HL-60/S4 treated with phorbol 12-myristate 13-acetate at 8.2 ng/mL for 4 days and 3 days (cell line): ENCODE measurements around the gene DDX25.

Experiments used
- in situ Hi-C: fragments of 300-500 bp; cut with MboI; formaldehyde crosslinking; loops from 2 replicates; pipeline ENCODE4 v1.15.0; 2022; ENCODE audit warnings: low sequenced_read_pairs

The DDX25 gene

DNA sequence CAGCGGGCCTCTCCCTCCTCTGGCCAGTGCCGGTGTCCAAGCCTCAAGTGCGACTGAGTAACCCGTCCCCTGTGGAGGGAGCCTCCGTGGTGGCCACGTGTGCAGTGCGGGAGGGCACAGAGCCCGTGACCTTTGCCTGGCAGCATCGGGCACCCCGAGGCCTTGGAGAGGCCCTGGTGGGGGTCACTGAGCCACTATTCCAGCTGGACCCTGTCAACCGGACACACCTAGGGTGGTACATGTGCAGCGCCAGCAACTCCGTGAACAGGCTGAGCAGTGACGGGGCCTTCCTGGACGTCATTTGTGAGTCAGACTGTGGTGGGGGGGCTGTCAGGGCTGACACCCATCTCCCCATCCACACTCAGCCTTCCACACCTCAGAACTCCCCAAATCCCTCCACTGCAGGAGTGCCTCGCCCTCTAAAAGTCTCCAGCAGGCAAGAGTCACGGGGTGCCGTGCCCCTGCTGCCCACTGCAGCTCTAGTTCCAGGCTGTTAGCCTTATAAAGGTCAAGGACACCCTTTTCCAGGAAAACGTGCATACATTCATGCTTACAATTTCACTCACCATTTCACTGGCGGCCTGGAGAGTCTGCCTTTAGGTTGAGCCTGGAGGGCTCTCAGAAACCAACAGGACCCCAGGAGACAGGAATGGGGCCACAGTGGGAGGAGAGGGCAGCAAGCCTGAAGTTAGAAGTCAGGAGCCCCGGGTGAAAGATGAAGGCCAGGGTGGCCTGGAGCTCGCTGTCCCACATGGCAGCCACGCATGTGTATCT, 44.2 kb downstream of the DDX25 start:
- in situ Hi-C loops: no loop called here

- in situ Hi-C loops: no loop called here
Observed at GRCh38 chr11:125949271-125950177, 45.2 kb downstream of the DDX25 start.

GRCh38 chr11:125950178-125950490, 45.8 kb downstream of the DDX25 start:
- in situ Hi-C loops: no loop called here

- in situ Hi-C loops: no loop called here
Observed at GRCh38 chr11:125950696-125951651, 46.7 kb downstream of the DDX25 start.

DNA sequence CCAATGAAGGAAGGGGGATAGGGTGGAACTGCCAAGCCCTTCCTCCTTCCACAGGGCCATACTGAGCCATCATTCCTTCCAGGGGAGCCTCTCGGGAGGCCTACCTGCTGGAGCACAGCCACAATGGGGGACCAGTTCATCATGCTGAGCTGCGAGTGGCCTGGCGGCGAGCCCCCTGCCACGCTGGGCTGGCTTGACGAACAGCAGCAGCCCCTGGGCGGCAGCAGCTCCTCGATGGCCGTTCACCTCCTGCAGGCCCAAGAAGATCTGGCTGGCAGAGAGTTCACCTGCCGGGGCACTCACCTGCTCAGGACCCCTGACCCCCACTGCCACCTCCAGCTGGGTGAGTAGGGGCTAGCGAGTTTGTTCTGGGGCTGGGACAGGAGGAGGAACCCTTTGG, 47.4 kb downstream of the DDX25 start:
- in situ Hi-C loops: no loop called here

DNA sequence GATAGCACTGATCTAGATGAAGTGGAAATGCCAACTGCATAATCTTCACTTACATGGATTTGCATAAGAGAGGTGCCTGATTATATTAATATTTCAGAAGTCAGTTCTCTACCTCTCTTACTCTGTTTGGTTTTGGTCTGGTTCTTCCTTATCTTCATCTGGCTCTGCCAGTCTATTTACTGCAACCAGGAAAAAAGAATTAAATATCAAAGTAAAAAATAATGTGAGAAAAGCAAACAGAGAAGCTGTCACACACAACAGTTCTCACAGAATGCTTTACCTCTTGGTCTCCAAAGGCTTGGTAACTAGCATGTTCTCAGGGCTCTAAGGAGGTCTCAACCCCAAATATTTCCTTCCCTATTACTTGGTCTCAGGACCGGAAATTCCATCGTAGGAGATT, 48.3 kb downstream of the DDX25 start:
- in situ Hi-C loops: no loop called here

DNA sequence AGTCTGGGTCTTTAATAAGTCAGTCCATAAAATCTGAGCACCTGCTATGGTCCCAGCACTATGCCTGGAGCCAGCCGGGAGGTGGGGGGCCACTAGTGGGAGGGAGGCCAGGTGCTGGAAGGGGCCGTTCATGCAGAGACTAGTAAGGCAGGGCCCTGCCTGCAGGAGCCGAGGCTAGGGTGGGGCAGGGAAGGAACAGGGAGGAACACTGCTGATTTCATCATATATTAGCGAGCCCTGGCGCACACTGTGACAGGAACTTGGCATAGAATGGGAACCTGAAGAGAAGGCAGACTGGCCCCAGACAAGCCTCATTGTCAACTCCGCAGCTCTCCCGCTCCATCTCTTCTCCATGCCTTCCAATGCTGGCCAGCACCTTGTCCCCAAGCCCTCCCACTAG, 48.7 kb downstream of the DDX25 start:
- in situ Hi-C loops: no loop called here

DNA sequence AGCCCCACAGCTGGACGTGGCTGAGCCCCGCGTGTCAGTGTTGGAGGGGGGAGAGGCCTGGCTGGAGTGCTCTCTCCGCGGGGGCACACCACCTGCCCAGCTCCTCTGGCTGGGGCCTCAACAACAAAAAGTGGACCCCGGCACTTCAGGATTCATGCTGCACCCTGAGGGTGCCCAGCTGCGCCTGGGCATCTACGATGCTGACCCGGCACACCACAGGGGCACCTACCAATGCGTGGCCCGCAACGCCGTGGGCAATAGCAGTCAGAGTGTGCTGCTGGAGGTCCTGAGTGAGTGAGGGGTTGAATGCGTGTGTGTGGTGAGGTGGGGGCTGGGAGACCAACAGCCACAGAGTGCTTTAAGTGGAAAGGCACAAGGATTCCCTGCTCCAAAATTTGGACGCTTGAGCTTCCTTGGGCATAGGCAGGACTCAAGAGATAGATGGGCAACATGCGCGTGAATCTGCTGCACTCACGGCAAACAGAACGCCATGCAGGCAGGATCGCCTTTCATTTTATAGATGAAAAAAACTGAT, 49.2 kb downstream of the DDX25 start:
- in situ Hi-C loops: no loop called here

- in situ Hi-C loops: no loop called here
Observed at GRCh38 chr11:125954123-125954944, 50.0 kb downstream of the DDX25 start.

GRCh38 chr11:125954945-125955640, 50.8 kb downstream of the DDX25 start:
- in situ Hi-C loops: no loop called here

- in situ Hi-C loops: no loop called here
Observed at GRCh38 chr11:125955856-125956255, 51.5 kb downstream of the DDX25 start.

DNA sequence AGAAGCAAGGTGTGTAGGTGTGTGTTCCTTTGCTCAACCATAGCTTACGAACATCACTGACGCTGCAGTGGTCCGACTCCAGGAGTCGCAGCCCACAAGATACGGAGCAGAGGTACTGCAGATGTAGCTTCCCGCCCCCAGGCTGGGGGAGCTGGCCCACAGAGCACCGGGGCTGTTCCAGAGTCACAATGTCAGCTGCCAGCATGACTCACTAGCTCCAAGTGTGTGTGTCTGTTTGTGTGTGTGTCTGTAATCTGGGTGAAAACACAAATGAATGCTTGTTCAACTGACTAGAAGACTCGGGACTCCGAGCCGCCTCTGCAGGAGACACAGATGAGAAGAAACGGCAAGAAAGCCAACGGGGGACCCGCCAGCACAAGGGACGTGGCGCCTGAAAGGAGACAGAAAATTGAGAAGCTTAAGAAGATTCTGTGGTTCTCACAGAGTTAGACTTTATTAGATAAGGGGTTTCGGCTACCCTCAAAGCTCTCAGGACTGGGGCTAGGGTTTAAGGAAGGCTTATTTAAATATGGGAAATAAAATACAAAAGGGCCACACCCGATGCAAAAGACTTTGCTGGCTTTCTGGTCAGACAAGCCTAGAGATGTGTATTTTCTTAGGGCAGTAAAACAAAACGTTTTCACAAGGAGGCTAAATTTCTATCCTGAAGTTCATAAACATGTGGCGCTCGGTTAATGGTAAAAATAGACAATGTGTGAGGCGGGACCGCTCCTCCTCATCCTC, 52.3 kb downstream of the DDX25 start:
- in situ Hi-C loops: no loop called here

GRCh38 chr11:125957618-125958332, 53.5 kb downstream of the DDX25 start:
- in situ Hi-C loops: no loop called here

- in situ Hi-C loops: no loop called here
Observed at GRCh38 chr11:125958872-125959400, 54.6 kb downstream of the DDX25 start.

GRCh38 chr11:125959511-125959910, 55.2 kb downstream of the DDX25 start:
- in situ Hi-C loops: no loop called here

- in situ Hi-C loops: no loop called here
Observed at GRCh38 chr11:125959931-125960330, 55.6 kb downstream of the DDX25 start.

GRCh38 chr11:125960771-125961170, 56.5 kb downstream of the DDX25 start:
- in situ Hi-C loops: no loop called here

- in situ Hi-C loops: no loop called here
Observed at GRCh38 chr11:125967515-125967914, 63.2 kb downstream of the DDX25 start.
